Spleen (tissue), 7 donors: ENCODE data around the gene GABRG3.

Experiments
- POLR2A ChIP-seq, 3 donors: fragments of 450-650 bp; IDR thresholded peaks; one replicate each; pipeline ENCODE4 v1.5.1; 2017; ENCODE audit warnings: antibody characterized with exemption in 3 of 3, mild to moderate bottlenecking in 1 of 3
- TF ChIP-seq, protein P1 (sequence below), 11 experiments: fragments of 200-600 bp in 7 of 11; fragments of 450-650 bp in 4 of 11; sonication (generic) in 4 of 11; IDR thresholded peaks in 8 of 11; conservative IDR thresholded peaks in 3 of 11; 1 replicate in 7 of 11; 2 replicates in 4 of 11; pipeline versions ENCODE4 v1.4.0 to v1.8.0; 2016 to 2021; ENCODE audit warnings: antibody characterized with exemption in 11 of 11, inconsistent platforms in 4 of 11, mild to moderate bottlenecking in 1 of 11
- donor health status: DM: no; HTN: no; CAD: no; lungs with moderate emphysema.
- donor health status: DM: no; HTN: no; CAD: no.
- donor health status: DM: no; HTN: no; CAD: no.

DNA sequence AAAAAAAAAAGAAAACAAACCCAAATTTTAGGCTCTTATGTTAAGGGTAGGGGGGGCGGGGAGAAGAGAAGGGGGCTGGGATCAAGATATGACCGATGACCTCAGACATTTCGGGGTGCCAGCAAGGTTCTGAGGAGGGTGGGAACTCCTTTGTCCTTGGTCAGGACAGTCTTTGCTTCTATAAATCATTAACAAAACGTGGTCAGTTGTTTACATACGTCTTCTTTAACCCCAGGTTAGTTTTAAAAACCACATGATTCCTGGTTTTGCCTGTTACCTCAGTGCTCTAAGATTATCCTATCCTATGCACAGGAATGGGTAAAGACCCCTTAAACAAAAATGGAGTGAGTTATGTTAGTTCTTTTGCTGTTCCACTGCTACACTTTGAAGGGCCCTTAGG is 285.5 kb downstream of the GABRG3 start:
- TF ChIP-seq, protein P1, sequence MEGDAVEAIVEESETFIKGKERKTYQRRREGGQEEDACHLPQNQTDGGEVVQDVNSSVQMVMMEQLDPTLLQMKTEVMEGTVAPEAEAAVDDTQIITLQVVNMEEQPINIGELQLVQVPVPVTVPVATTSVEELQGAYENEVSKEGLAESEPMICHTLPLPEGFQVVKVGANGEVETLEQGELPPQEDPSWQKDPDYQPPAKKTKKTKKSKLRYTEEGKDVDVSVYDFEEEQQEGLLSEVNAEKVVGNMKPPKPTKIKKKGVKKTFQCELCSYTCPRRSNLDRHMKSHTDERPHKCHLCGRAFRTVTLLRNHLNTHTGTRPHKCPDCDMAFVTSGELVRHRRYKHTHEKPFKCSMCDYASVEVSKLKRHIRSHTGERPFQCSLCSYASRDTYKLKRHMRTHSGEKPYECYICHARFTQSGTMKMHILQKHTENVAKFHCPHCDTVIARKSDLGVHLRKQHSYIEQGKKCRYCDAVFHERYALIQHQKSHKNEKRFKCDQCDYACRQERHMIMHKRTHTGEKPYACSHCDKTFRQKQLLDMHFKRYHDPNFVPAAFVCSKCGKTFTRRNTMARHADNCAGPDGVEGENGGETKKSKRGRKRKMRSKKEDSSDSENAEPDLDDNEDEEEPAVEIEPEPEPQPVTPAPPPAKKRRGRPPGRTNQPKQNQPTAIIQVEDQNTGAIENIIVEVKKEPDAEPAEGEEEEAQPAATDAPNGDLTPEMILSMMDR (IDR thresholded peaks at IDR 0.05 in 8 of 11, conservative IDR thresholded peaks at IDR 0.05 in 3 of 11) = no peak
- TF ChIP-seq POLR2A (IDR thresholded peaks at IDR 0.05) = no peak
